GM18526 (cell line): ENCODE data around the gene NEIL1.

Experiments used
- POLR2A ChIP-seq: IDR thresholded peaks from 3 replicates; pipeline ENCODE4 v1.6.1; 2011; ENCODE audit not compliant: insufficient read length; ENCODE audit errors: extremely low read depth

Gene NEIL1

GRCh38 chr15:75338661-75339240 lies 8.1 kb upstream of the NEIL1 start:
- no peak for TF ChIP-seq POLR2A

GRCh38 chr15:75339531-75340240 lies 7.2 kb upstream of the NEIL1 start:
- no peak for TF ChIP-seq POLR2A

- TF ChIP-seq POLR2A = no peak
Observed at GRCh38 chr15:75342221-75342620, 4.6 kb upstream of the NEIL1 start.

GRCh38 chr15:75347222-75348033 lies 589 bp downstream of the NEIL1 start:
- TF ChIP-seq POLR2A = no peak

- TF ChIP-seq POLR2A = no peak
Observed at GRCh38 chr15:75348034-75348561, 1.3 kb downstream of the NEIL1 start.

GRCh38 chr15:75348562-75349350 lies 1.9 kb downstream of the NEIL1 start:
- TF ChIP-seq POLR2A = no peak

- peak; percentile 20 for TF ChIP-seq POLR2A
Observed at GRCh38 chr15:75349851-75350588, 3.2 kb downstream of the NEIL1 start.

GRCh38 chr15:75350601-75351361 lies 3.9 kb downstream of the NEIL1 start:
- TF ChIP-seq POLR2A = no peak

- TF ChIP-seq POLR2A = no peak
Observed at GRCh38 chr15:75352186-75353080, 5.6 kb downstream of the NEIL1 start.

GRCh38 chr15:75353604-75354003 lies 6.8 kb downstream of the NEIL1 start:
- no peak for TF ChIP-seq POLR2A

GRCh38 chr15:75354454-75354853 lies 7.6 kb downstream of the NEIL1 start:
- TF ChIP-seq POLR2A = no peak

- no peak for TF ChIP-seq POLR2A
Observed at GRCh38 chr15:75355369-75355768, 8.5 kb downstream of the NEIL1 start.

GRCh38 chr15:75356006-75356405 lies 9.2 kb downstream of the NEIL1 start:
- no peak for TF ChIP-seq POLR2A

GRCh38 chr15:75356517-75356916 lies 9.7 kb downstream of the NEIL1 start:
- TF ChIP-seq POLR2A = no peak
